ENCODE data around the gene SMPD3.

DNA sequence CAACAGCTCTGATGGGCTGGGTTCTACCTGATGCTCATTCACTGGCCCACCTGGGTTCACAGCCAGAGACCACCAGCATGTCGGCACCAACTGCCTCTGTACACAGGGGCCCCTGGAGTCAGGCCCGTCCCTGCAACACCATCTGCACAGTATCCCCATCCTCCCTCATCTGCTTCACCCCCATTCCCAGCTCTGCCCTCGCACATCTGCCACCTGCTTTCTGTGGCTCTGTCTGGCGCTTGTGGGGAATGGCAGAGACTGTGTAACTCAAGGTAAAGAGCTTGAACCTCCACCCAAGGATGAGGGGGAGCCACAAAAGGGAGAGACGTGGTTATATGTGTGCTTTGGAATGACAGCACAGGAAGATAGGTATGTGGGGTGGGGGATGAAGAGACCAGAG, 27.2 kb downstream of the SMPD3 start:
- TF ChIP-seq TCF7 (CRISPR knock-in tag; IDR thresholded peaks at IDR 0.05; ENCODE audit: low read depth) (no peak), CBFB (CRISPR knock-in tag; IDR thresholded peaks at IDR 0.05; ENCODE audit: low read depth) (no peak), NR2C2 (CRISPR knock-in tag; IDR thresholded peaks at IDR 0.05) (no peak), GABPB1 (CRISPR knock-in tag; IDR thresholded peaks at IDR 0.05) (no peak), CTCF (IDR thresholded peaks at IDR 0.05) (no peak), ZBTB43 (CRISPR knock-in tag; IDR thresholded peaks at IDR 0.05) (no peak)
- TF ChIP-seq, protein P1, sequence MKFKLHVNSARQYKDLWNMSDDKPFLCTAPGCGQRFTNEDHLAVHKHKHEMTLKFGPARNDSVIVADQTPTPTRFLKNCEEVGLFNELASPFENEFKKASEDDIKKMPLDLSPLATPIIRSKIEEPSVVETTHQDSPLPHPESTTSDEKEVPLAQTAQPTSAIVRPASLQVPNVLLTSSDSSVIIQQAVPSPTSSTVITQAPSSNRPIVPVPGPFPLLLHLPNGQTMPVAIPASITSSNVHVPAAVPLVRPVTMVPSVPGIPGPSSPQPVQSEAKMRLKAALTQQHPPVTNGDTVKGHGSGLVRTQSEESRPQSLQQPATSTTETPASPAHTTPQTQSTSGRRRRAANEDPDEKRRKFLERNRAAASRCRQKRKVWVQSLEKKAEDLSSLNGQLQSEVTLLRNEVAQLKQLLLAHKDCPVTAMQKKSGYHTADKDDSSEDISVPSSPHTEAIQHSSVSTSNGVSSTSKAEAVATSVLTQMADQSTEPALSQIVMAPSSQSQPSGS (CRISPR knock-in tag; IDR thresholded peaks at IDR 0.05; ENCODE audit: borderline replicate concordance, low read depth), result no peak

Data from WTC11 (cell line).